OCI-LY7 (cell line): ENCODE results near the gene WDR64.

ENCODE experiments used
- CTCF ChIP-seq: fragments of 200-600 bp; sonication (generic); conservative IDR thresholded peaks from 2 replicates; pipeline ENCODE4 v1.5.1; 2014; ENCODE audit warnings: mild to moderate bottlenecking, antibody characterized with exemption, low read length, moderate library complexity, mixed read lengths
- EZH2phosphoT487 ChIP-seq: fragments of 200-600 bp; sonication (generic); IDR thresholded peaks from 2 replicates; pipeline ENCODE4 v1.6.1; 2018; ENCODE audit warnings: low read depth, borderline replicate concordance, mild to moderate bottlenecking, mixed run types, antibody characterized with exemption, low read length, moderate library complexity, mixed read lengths

- TF ChIP-seq EZH2phosphoT487 (no peak), CTCF (no peak)
These were observed 161.8 kb downstream of the WDR64 start for GRCh38 chr1:241813768-241814320.
